HepG2 (cell line): ENCODE results near the gene APRT. TPM values are rescaled to one million over a fixed set of nuclear protein-coding genes. Genes with fewer than 3 reads are reported as not detected.

Experiments
- ATAC-seq: fragments of 200-7000 bp; cut with Tn5 transposase; 3 replicates; pipeline ENCODE4 v1.9.1; 2020; ENCODE audit warnings: mild to moderate bottlenecking, moderate library complexity
- BruUV-seq: library from RNA; stranded (reverse); fragments of 400-500 nt; replicated peaks from 2 replicates; lab custom pipeline; 2021; lab: Mats Ljungman, UMichigan
- CTCF ChIA-PET: fragments of 300-600 bp; formaldehyde crosslinking; extraction: SDS; loops from one replicate; lab custom pipeline; 2021; ENCODE audit warnings: low total read pairs, inconsistent platforms, low intra/inter-chr PET ratio; lab: Yijun Ruan, JAX
- POLR2A ChIA-PET: fragments of 350-600 bp; sonication (Branson Sonifier 250); formaldehyde crosslinking; loops from one replicate; lab custom pipeline; 2020; ENCODE audit warnings: antibody characterized with exemption, inconsistent platforms; lab: Yijun Ruan, JAX
- DNase-seq: peaks from one replicate; pipeline ENCODE4 v3.0.0-alpha.2; 2015; ENCODE audit warnings: low spot score
- FAIRE-seq: peaks from 3 replicates; lab custom pipeline; 2011; peaks lifted over from hg19 to GRCh38; lab: Jason Lieb, UNC
- H2AFZ ChIP-seq: one replicate; pipeline ENCODE4 v1.6.1; 2011; ENCODE audit warnings: low read length, inconsistent platforms
- H3K27ac ChIP-seq: fragments of 300-600 bp; 3 replicates; pipeline ENCODE4 v1.8.0; 2011; ENCODE audit warnings: mixed run types, mild to moderate bottlenecking, mixed read lengths, low read length, inconsistent platforms; ENCODE audit not compliant: insufficient read depth; ENCODE audit errors: extremely low read length
- H3K27me3 ChIP-seq, 2 experiments: fragments of 200-600 bp in 1 of 2; 2 replicates in 1 of 2; 3 replicates in 1 of 2; pipeline versions ENCODE4 v1.6.0 to v1.8.0; 2011; ENCODE audit warnings: low read length in 2 of 2, mild to moderate bottlenecking in 2 of 2, moderate library complexity in 2 of 2, inconsistent platforms in 1 of 2; ENCODE audit not compliant: insufficient read depth in 2 of 2, control insufficient read depth in 1 of 2
- H3K36me3 ChIP-seq, 2 experiments: fragments of 200-600 bp in 1 of 2; replicated peaks in 1 of 2; 2 replicates in 1 of 2; 3 replicates in 1 of 2; pipeline versions ENCODE4 v1.5.1 to v1.8.0; 2011; ENCODE audit warnings: low read length in 2 of 2, inconsistent platforms in 1 of 2; ENCODE audit not compliant: insufficient read depth in 2 of 2, control insufficient read depth in 1 of 2
- H3K4me1 ChIP-seq: 2 replicates; pipeline ENCODE4 v1.5.1; 2012; ENCODE audit warnings: low read length, inconsistent platforms; ENCODE audit not compliant: insufficient read depth
- H3K4me2 ChIP-seq: 2 replicates; pipeline ENCODE4 v1.6.0; 2011; ENCODE audit warnings: low read depth, low read length, inconsistent platforms
- H3K4me3 ChIP-seq, 3 experiments: fragments of 200-600 bp in 1 of 3; sonication (generic), shearing (Covaris generic) in 1 of 3; replicated peaks in 1 of 3; 2 replicates each; pipeline ENCODE4 v1.5.1; 2011 to 2016; ENCODE audit warnings: low read length in 3 of 3, inconsistent platforms in 2 of 3, low read depth in 2 of 3, mild to moderate bottlenecking in 2 of 3, control low read depth in 1 of 3, mixed read lengths in 1 of 3; ENCODE audit not compliant: insufficient read depth in 1 of 3
- H3K79me2 ChIP-seq: one replicate; pipeline ENCODE4 v1.6.1; 2011; ENCODE audit warnings: low read length, inconsistent platforms; ENCODE audit not compliant: insufficient read depth
- H3K9ac ChIP-seq: 2 replicates; pipeline ENCODE4 v1.6.0; 2011; ENCODE audit warnings: mild to moderate bottlenecking, low read depth, low read length, inconsistent platforms; ENCODE audit not compliant: insufficient read depth
- H3K9me3 ChIP-seq: 2 replicates; pipeline ENCODE4 v1.5.1; 2012; ENCODE audit warnings: mild to moderate bottlenecking, low read length
- H4K20me1 ChIP-seq: 2 replicates; pipeline ENCODE4 v1.6.0; 2011; ENCODE audit warnings: inconsistent platforms, mild to moderate bottlenecking, low read length, moderate library complexity; ENCODE audit not compliant: insufficient read depth
- AGO2 ChIP-seq: fragments of 200-400 bp; formaldehyde crosslinking; optimal IDR thresholded peaks from 2 replicates; pipeline ENCODE3; 2017; ENCODE audit warnings: mild to moderate bottlenecking, low read depth, low read length, moderate library complexity
- GABPB1 ChIP-seq: IDR thresholded peaks from 2 replicates; pipeline ENCODE4 v1.6.1; 2016; ENCODE audit warnings: mild to moderate bottlenecking, missing genetic modification reagents, moderate library complexity, missing compliant biosample characterization
- MNT ChIP-seq: fragments of 450-650 bp; IDR thresholded peaks from 2 replicates; pipeline ENCODE4 v1.6.1; 2016
- PRDM10 ChIP-seq: sonication (generic); formaldehyde crosslinking; IDR thresholded peaks from 2 replicates; pipeline ENCODE4 v1.4.0; 2020; ENCODE audit warnings: low read depth, missing genetic modification reagents
- U2AF1 ChIP-seq: fragments of 200-400 bp; formaldehyde crosslinking; optimal IDR thresholded peaks from 2 replicates; pipeline ENCODE3; 2017; ENCODE audit warnings: mild to moderate bottlenecking, low read depth, low read length
- USF2 ChIP-seq, 2 experiments: sonication (generic) in 1 of 2; formaldehyde crosslinking in 1 of 2; IDR thresholded peaks; 2 replicates each; pipeline versions ENCODE4 v1.5.1 to v1.6.1; 2011 to 2020; ENCODE audit warnings: borderline replicate concordance in 1 of 2, low read depth in 1 of 2, low read length in 1 of 2, mild to moderate bottlenecking in 1 of 2, missing genetic modification reagents in 1 of 2, moderate library complexity in 1 of 2
- ZBTB38 ChIP-seq: sonication (generic); formaldehyde crosslinking; IDR thresholded peaks from 2 replicates; pipeline ENCODE4 v1.5.1; 2020; ENCODE audit warnings: mild to moderate bottlenecking, missing genetic modification reagents
- ZNF576 ChIP-seq: sonication (generic); formaldehyde crosslinking; IDR thresholded peaks from 2 replicates; pipeline ENCODE4 v1.4.0; 2020; ENCODE audit warnings: mild to moderate bottlenecking, missing genetic modification reagents
- ZNF768 ChIP-seq: sonication (generic); formaldehyde crosslinking; IDR thresholded peaks from 2 replicates; pipeline ENCODE4 v1.4.0; 2020; ENCODE audit warnings: missing genetic modification reagents
- WGBS: methylation state at CpG from one replicate; pipeline ENCODE4 v1.1.6; 2017; ENCODE audit warnings: low lambda C conversion rate; 5-methylcytosine and 5-hydroxymethylcytosine counted together
- in situ Hi-C: cut with HindIII; loops from 2 replicates; pipeline ENCODE4 v1.10.0; 2017; ENCODE audit warnings: low pct_unique_long_range_greater_than_20kb; ENCODE audit not compliant: extremely low pct_ligation_motif_present
- intact Hi-C: fragments of 100-400 bp; cut with micrococcal nuclease; formaldehyde crosslinking; loops from one replicate; pipeline ENCODE4 v1.10.0; 2022; ENCODE audit not compliant: unreplicated experiment
- polyA plus RNA-seq, 8 experiments: library from polyadenylated mRNA; depleted of rRNA in 3 of 8; stranded (reverse) in 7 of 8; unstranded in 1 of 8; fragments of >200 nt; fragmentation: Illumina TruSeq in 4 of 8; extraction: Trizol in 4 of 8; gene quantifications; 2 replicates each; pipeline versions ENCODE4 v1.2.1 to v1.2.3, GENCODE V29; 2011 to 2016; ENCODE audit warnings: low read depth in 4 of 8, missing spikeins in 1 of 8, mixed read lengths in 1 of 8; ENCODE audit not compliant: insufficient read depth in 1 of 8
- total RNA-seq, 5 experiments: library from RNA; depleted of rRNA; stranded (reverse); fragments of >200 nt; fragmentation: Illumina TruSeq; extraction: Trizol; gene quantifications; 2 replicates each; pipeline ENCODE4 v1.2.3, GENCODE V29; 2016; ENCODE audit warnings: low read depth in 1 of 5

Gene APRT
- total and polyA plus RNA-seq, 2 of the 13 experiments (the other 11 are each of a cell fraction or from before 2014, with no cell fraction given), result 155 to 242 TPM

- WGBS, result 46% methylated on average over 11 of the region's 19 CpGs
- peak overlapping the region; percentile 32; the same call in 1 of the 2 replicates for H3K9ac ChIP-seq
- DNase-seq, result no peak
- CTCF ChIA-PET, result no interaction called here
- in situ Hi-C loops, result no loop called here
- no peak; the same call in 2 of the 3 replicates for ATAC-seq
- peak overlapping the region; percentile 26 for H3K27ac ChIP-seq
- TF ChIP-seq GABPB1 (CRISPR knock-in tag) (0 out of 2 replicates have a peak, but pooled peaks have one; percentile 1), ZNF768 (CRISPR knock-in tag) (peak; percentile 23; the same call in 1 of the 2 replicates), USF2 (IDR thresholded peaks at IDR 0.05; ENCODE audit: low read depth, low read length) (no peak), USF2 (CRISPR knock-in tag; IDR thresholded peaks at IDR 0.05; ENCODE audit: borderline replicate concordance) (0 out of 2 replicates have a peak, but pooled peaks have one; percentile 5), ZNF576 (no peak), U2AF1 (peak; percentile 1), PRDM10 (CRISPR knock-in tag) (0 out of 2 replicates have a peak, but pooled peaks have one; percentile 11), ZBTB38 (CRISPR knock-in tag) (peak; percentile 71; the same call in 1 of the 2 replicates), AGO2 (peak; percentile 51), MNT (no peak)
- H3K4me3 ChIP-seq, result peak overlapping the region in 2 of 3 experiments; percentile 9 to 41; a peak in 3 of 6 replicates
- H3K27me3 ChIP-seq, result no peaks in the 10 kb centered on the region
- peaks cover 36% of the 10 kb centered on the region for H3K4me1 ChIP-seq
- H2AFZ ChIP-seq, result no peak overlapping the region
- H4K20me1 ChIP-seq, result peaks cover 16% of the 10 kb centered on the region; the same call in 1 of the 2 replicates
- no TSS peak for BruUV-seq
- intact Hi-C loops, result loop anchor here (1.0 to 2.0 kb wide), 2 partner anchors 13 to 23 kb away; partner anchors contain the start of gene PIEZO1
- FAIRE-seq, result no peak
- peak overlapping the region; percentile 43 for H3K4me2 ChIP-seq
- H3K79me2 ChIP-seq, result peaks cover 38% of the 10 kb centered on the region
- no peaks in the 10 kb centered on the region for H3K9me3 ChIP-seq
- peaks cover 0 to 4% of the 10 kb centered on the region in 2 experiments; a peak in 2 of 5 replicates for H3K36me3 ChIP-seq
- POLR2A ChIA-PET, result interaction anchor here (1.0 to 1.6 kb wide), 6 partner anchors 8 to 39 kb away, joined by 3 to 8 read pairs (median 5); partner anchors contain the start of gene PIEZO1
Observed at GRCh38 chr16:88771294-88771772, 40.4 kb downstream of the APRT start.
